Memory B cell (primary cell): ENCODE results near the gene CDC25A.
A peak's percentile ranks its signal among the peaks of the same experiment; 100 is the strongest.

Source experiments
- ATAC-seq: fragments of 150-1000 bp; cut with Tn5 transposase; 2 replicates; pipeline ENCODE4 v1.10.0; 2021; ENCODE audit warnings: low read depth, mild to moderate bottlenecking, moderate library complexity
- DNase-seq, 2 donors: peaks; one replicate each; pipeline ENCODE4 v3.0.0; 2022; ENCODE audit warnings: low spot score in 2 of 2
- H3K27ac Mint-ChIP-seq: one replicate; pipeline ENCODE4 v1.8.0; 2022; ENCODE audit warnings: mild to moderate bottlenecking, moderate library complexity, mixed read lengths
- H3K27me3 Mint-ChIP-seq: one replicate; pipeline ENCODE4 v1.8.0; 2022; ENCODE audit warnings: mixed read lengths
- H3K36me3 Mint-ChIP-seq: one replicate; pipeline ENCODE4 v1.8.0; 2022; ENCODE audit warnings: mild to moderate bottlenecking, mixed read lengths
- H3K4me1 Mint-ChIP-seq: one replicate; pipeline ENCODE4 v1.8.0; 2022; ENCODE audit warnings: mixed read lengths
- H3K4me3 Mint-ChIP-seq: one replicate; pipeline ENCODE4 v1.8.0; 2022; ENCODE audit warnings: mild to moderate bottlenecking, moderate library complexity, mixed read lengths
- H3K9me3 Mint-ChIP-seq: one replicate; pipeline ENCODE4 v1.8.0; 2022; ENCODE audit warnings: mixed read lengths

The CDC25A gene

DNA sequence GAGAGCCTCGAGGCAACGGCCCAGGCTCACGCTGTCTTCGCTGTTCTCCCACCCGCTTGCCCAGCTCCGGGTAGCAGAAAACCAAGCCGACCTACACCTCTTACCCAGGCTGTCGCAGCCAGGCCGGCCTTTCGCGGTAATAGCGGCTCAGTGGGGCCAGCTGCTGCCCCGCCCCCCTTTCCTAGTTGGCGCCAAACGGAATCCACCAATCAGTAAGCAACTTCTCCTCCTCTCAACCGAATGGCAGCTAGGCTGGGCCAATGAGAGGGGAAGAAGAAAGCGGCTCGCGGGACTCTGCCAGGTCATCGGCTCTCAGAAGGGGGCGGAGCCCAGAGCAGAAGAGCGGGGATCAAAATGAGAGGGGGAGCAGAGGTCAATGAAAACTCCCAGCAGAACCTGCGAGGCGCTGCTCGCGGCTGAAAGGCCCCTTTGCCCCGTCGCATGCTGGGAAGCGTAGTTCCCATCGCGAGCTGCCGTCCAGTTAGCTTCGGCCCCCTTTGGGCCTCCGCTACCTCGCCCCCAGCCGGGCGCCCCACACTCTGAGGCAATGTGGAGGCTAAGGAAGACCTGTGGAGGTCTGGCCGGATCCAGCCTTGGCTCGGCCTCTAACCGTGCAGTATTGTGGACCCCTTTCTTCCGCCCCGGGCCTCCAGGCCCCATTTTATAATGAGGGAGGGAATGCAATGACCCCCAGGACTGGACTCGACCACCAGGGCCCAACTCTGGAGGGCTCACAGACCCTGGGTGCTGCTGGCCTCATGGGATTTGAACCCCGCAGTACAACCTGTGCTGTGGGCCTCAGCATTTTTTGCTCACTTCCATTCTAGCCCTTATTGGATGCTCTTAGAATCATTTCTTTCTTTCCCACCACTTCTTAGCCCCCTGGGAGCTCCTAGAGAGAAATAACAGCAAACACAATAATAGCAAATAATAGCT is at the start of gene CDC25A:
Gene CDC25A, minus strand, starts transcription at position 152 of the 936 bp plus-strand sequence. CDS start 470 bp downstream, outside the sequence.
- Mint-ChIP-seq H3K27ac (peak within 1 kb of the TSS; percentile 85), H3K36me3 (no peaks in the 10 kb centered on the region), H3K27me3 (peaks cover 7% of the 10 kb centered on the region), H3K9me3 (no peaks in the 10 kb centered on the region), H3K4me3 (peak within 1 kb of the TSS; percentile 94), H3K4me1 (peaks cover 11% of the 10 kb centered on the region)
- DNase-seq (peak; percentile 79 to 90), ATAC-seq (peak; percentile 98)

- no peak for DNase-seq
- H3K4me1 Mint-ChIP-seq = peaks cover 16% of the 10 kb centered on the region
- no peak for ATAC-seq
- no peaks in the 10 kb centered on the region for H3K9me3 Mint-ChIP-seq
- H3K4me3 Mint-ChIP-seq = no peak overlapping the region
- no peaks in the 10 kb centered on the region for H3K27me3 Mint-ChIP-seq
- no peak overlapping the region for H3K27ac Mint-ChIP-seq
- no peaks in the 10 kb centered on the region for H3K36me3 Mint-ChIP-seq
These were observed 48.3 kb upstream of the CDC25A start for GRCh38 chr3:48236531-48236930.

- Mint-ChIP-seq H3K36me3 (no peaks in the 10 kb centered on the region), H3K4me3 (no peak overlapping the region), H3K27ac (peak overlapping the region; percentile 45), H3K27me3 (no peaks in the 10 kb centered on the region), H3K9me3 (no peaks in the 10 kb centered on the region), H3K4me1 (peaks cover 19% of the 10 kb centered on the region)
- no peak for ATAC-seq
- no peak for DNase-seq
These were observed 45.3 kb upstream of the CDC25A start for GRCh38 chr3:48233542-48233941.

- Mint-ChIP-seq H3K4me1 (peaks cover 19% of the 10 kb centered on the region), H3K27ac (peak overlapping the region; percentile 45), H3K36me3 (no peaks in the 10 kb centered on the region), H3K27me3 (no peaks in the 10 kb centered on the region), H3K9me3 (no peaks in the 10 kb centered on the region), H3K4me3 (peak overlapping the region; percentile 55)
- ATAC-seq (peak; percentile 99), DNase-seq (peak; percentile 53 to 58)
These were observed 44.5 kb upstream of the CDC25A start for GRCh38 chr3:48232734-48233133.

GRCh38 chr3:48232232-48232631 is 44.0 kb upstream of the CDC25A start:
- Mint-ChIP-seq H3K27ac (no peak overlapping the region), H3K4me1 (peaks cover 21% of the 10 kb centered on the region), H3K27me3 (no peaks in the 10 kb centered on the region), H3K36me3 (no peaks in the 10 kb centered on the region), H3K9me3 (no peaks in the 10 kb centered on the region), H3K4me3 (peak overlapping the region; percentile 55)
- no peak for ATAC-seq
- no peak for DNase-seq

DNA sequence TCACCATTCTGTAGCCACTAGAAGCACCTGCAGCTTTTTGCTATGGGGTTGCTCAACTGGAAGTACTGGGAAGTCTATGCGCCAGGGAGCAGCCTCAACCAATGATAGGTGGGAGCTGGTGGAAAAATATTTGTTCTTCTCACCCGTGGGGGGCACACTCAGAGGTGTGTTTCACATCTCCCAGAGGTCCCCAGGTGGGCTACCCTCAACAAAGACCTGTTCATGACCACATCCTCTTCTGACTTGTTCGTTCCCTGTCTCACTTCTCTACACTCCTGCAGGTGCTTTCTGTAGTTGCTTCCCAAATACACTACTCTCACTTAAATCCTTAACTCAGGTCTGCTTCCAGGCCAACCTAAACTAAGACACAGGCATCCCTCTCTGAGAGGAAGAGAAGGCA is 38.7 kb upstream of the CDC25A start:
- H3K9me3 Mint-ChIP-seq = no peaks in the 10 kb centered on the region
- peaks cover 43% of the 10 kb centered on the region for H3K4me1 Mint-ChIP-seq
- DNase-seq (no peak), ATAC-seq (peak; percentile 61)
- no peaks in the 10 kb centered on the region for H3K36me3 Mint-ChIP-seq
- peak overlapping the region; percentile 53 for H3K4me3 Mint-ChIP-seq
- H3K27ac Mint-ChIP-seq = peak overlapping the region; percentile 74
- H3K27me3 Mint-ChIP-seq = no peaks in the 10 kb centered on the region

GRCh38 chr3:48225587-48225986 is 37.4 kb upstream of the CDC25A start:
- no peak overlapping the region for H3K4me3 Mint-ChIP-seq

DNA sequence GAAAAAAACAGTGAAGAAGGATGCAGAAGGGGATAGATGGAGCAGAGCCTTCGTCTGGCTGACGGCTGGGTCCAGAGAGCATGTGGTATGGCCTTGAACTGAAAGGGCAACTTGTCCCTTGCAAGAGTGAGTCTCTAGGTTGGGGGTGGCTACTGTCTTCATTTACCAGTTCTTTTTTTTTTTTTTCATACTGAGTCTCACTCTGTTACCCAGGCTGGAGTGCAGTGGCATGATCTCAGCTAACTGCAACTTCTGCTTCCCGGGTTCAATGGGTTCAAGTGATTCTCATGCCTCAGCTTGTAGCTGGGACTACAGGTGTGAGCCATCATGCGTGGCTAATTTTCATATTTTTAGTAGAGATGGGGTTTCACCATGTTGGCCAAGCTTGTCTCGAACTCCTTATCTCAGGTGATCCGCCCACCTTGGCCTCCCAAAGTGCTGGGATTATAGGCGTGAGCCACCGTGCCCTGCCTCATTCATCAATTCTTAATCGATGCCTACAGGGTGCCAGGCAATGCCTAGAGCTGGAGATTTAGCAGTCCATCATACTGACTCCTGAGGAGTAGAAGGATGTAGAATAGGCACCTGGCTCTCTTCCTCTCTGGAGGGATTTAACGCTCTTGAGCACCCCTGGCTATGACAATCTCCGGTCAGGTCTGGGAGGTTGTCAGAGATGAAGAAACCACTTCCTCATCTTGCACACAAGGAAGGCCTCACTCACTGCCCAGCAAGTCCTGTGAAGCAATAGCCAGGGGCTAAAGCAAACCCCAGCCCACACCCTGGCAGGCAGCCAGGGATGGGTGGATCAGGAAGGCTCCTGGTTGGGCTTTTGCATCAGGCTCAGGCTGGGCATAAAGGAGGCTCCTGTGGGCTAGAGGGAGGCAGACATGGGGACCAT is 34.6 kb upstream of the CDC25A start, which contains the start of gene CAMP:
Gene CAMP, plus strand, starts transcription at position 880 of the 898 bp plus-strand sequence. Its CDS starts 17 bp downstream, at position 897.
- Mint-ChIP-seq H3K27ac (peak within 1 kb of the TSS; percentile 84), H3K9me3 (no peaks in the 10 kb centered on the region), H3K27me3 (no peaks in the 10 kb centered on the region), H3K4me1 (peaks cover 50% of the 10 kb centered on the region), H3K36me3 (no peaks in the 10 kb centered on the region), H3K4me3 (peak within 1 kb of the TSS; percentile 63)
- peak; percentile 32 to 36 for DNase-seq
- peak; percentile 76 for ATAC-seq

More at GRCh38 chr3:48225587-48225986, 37.4 kb upstream of the CDC25A start:
- Mint-ChIP-seq H3K4me1 (peaks cover 49% of the 10 kb centered on the region), H3K27ac (peak overlapping the region; percentile 59), H3K27me3 (no peaks in the 10 kb centered on the region), H3K36me3 (no peaks in the 10 kb centered on the region), H3K9me3 (no peaks in the 10 kb centered on the region)
- ATAC-seq = no peak
- no peak for DNase-seq

GRCh38 chr3:48220746-48221145 is 32.5 kb upstream of the CDC25A start:
- Mint-ChIP-seq H3K27me3 (no peaks in the 10 kb centered on the region), H3K4me1 (peaks cover 39% of the 10 kb centered on the region), H3K36me3 (no peaks in the 10 kb centered on the region), H3K27ac (no peak overlapping the region), H3K9me3 (no peaks in the 10 kb centered on the region), H3K4me3 (no peak overlapping the region)
- ATAC-seq = no peak
- no peak for DNase-seq

GRCh38 chr3:48219543-48219942 is 31.3 kb upstream of the CDC25A start:
- Mint-ChIP-seq H3K4me1 (peaks cover 34% of the 10 kb centered on the region), H3K27ac (peak overlapping the region; percentile 54), H3K9me3 (no peaks in the 10 kb centered on the region), H3K36me3 (no peaks in the 10 kb centered on the region), H3K27me3 (no peaks in the 10 kb centered on the region), H3K4me3 (no peak overlapping the region)
- no peak for ATAC-seq
- no peak for DNase-seq

GRCh38 chr3:48218537-48218936 is 30.3 kb upstream of the CDC25A start:
- DNase-seq = no peak
- H3K36me3 Mint-ChIP-seq = no peaks in the 10 kb centered on the region
- H3K27ac Mint-ChIP-seq = no peak overlapping the region
- no peaks in the 10 kb centered on the region for H3K9me3 Mint-ChIP-seq
- H3K4me1 Mint-ChIP-seq = peaks cover 24% of the 10 kb centered on the region
- H3K4me3 Mint-ChIP-seq = no peak overlapping the region
- H3K27me3 Mint-ChIP-seq = no peaks in the 10 kb centered on the region
- ATAC-seq = no peak

- H3K27ac Mint-ChIP-seq = no peak overlapping the region
- ATAC-seq (no peak), DNase-seq (no peak)
- no peaks in the 10 kb centered on the region for H3K27me3 Mint-ChIP-seq
- no peaks in the 10 kb centered on the region for H3K36me3 Mint-ChIP-seq
- peaks cover 18% of the 10 kb centered on the region for H3K4me1 Mint-ChIP-seq
- no peak overlapping the region for H3K4me3 Mint-ChIP-seq
- no peaks in the 10 kb centered on the region for H3K9me3 Mint-ChIP-seq
These were observed 29.2 kb upstream of the CDC25A start for GRCh38 chr3:48217449-48217848.

DNA sequence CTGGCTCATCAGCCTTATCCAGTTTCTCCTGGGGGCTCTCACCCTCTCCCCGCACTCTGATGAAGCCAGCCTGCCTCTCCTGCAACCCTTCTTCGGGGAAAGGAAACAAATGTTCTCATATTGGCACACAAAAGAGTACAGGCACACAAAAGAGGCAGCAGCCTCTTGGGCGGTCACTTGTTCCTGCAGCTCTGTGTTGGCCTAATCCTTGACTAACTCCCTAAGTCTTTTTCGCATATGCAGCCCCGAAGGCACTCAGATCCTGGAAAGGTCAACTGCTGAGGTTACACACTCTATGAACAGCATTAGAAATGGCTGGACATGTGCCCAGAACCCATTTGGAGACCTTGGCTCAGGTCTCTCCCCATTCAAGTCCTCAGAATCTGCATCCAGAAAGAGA is 27.7 kb upstream of the CDC25A start:
- Mint-ChIP-seq H3K27me3 (no peaks in the 10 kb centered on the region), H3K36me3 (no peaks in the 10 kb centered on the region), H3K4me3 (no peak overlapping the region), H3K9me3 (no peaks in the 10 kb centered on the region), H3K27ac (no peak overlapping the region), H3K4me1 (peaks cover 4% of the 10 kb centered on the region)
- no peak for ATAC-seq
- DNase-seq = no peak

GRCh38 chr3:48215466-48215865 is 27.2 kb upstream of the CDC25A start:
- H3K27me3 Mint-ChIP-seq = no peaks in the 10 kb centered on the region
- H3K4me3 Mint-ChIP-seq = no peak overlapping the region
- H3K36me3 Mint-ChIP-seq = no peaks in the 10 kb centered on the region
- H3K4me1 Mint-ChIP-seq = peaks cover 4% of the 10 kb centered on the region
- DNase-seq (no peak), ATAC-seq (no peak)
- H3K27ac Mint-ChIP-seq = no peak overlapping the region
- H3K9me3 Mint-ChIP-seq = no peaks in the 10 kb centered on the region
